Medulla oblongata (tissue), 1 donor: ENCODE measurements around the gene SLC12A1.
A peak's percentile ranks its signal among the peaks of the same experiment; 100 is the strongest.

Experiments
- DNase-seq: peaks from one replicate; pipeline ENCODE4 v3.0.0-alpha.2; 2015; ENCODE audit errors: extremely low spot score

The SLC12A1 gene

DNA sequence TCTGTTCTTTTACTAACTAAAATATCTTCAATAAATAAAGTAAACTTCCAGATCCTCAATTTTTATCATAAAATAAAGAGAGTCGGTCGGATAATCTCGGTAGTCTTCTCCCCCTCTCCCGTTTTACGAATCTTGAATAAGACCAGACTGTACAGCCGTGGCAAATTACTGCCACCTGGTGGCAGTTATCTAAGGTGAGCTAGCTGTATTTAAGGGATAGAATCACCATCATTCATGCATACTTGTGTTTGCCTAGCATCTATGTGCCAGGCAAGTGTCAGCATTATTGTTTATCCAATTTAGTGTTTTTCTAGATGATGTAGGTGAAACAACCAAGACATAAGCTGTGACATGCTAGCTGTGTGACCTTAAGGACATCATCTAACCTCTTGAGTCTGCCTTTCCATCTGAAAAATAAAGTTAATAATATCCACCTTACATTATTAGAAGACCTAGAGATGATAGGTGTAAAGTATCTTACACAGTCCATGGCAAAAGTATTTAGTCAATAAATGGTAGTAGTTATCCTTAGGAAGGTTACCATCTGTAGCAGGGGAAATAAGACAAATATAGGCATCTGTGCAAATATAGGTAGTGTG is 146.5 kb downstream of the SLC12A1 start:
- peak; percentile 81 for DNase-seq
